ENCODE measurements around the gene RAE1. TPM values are rescaled to one million over a fixed set of nuclear protein-coding genes. Genes with fewer than 3 reads are reported as not detected.

Gene RAE1
- total RNA-seq, 1 experiment from 2014 or later = 34.5 TPM

DNA sequence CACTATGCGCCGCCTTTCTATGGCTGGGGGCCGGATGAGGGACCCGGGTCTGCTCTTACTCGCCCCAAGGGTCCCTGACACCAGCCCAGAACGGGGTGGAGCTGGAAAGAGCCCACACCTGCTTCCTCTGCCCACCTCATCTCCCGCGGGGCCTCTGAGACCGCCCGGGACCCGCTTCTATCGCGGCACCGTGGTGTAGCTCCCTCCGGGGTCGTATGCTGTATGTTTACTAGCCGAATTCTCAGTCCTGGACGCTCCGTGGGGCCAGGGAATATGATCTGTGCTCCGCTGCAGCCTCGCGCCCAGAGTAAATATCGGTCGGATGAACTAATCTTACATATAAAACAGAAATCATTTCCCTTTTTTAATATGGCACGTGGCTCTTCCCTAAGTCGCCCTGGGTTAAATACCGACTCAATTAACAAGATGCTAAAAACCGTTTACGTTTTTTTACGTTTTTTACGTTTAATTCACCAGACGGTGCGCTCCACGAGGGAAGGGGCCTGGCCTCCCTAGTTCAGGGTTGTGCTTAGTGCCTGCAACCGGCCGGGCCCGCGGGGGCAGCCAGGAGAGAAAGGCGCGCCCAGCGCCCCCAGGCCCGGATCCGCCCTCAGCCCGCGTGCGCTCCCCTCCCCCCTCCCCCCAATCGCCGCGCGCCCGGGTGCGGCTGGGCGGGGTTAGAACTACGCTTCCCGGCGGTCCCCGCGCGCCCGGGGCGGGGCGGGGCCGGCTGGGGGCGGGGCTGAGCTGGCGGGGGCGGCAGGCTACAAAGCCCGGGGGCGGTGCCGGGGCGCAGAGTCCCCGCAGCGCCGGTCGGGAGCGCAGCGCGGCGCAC is 39.8 kb downstream of the RAE1 start, which contains the start of gene RBM38:
RBM38 (plus strand) TSS at position 793 of the 835 bp plus-strand sequence. CDS start 186 bp downstream, outside the sequence.
- intact Hi-C loops (cut with micrococcal nuclease; ENCODE audit: unreplicated experiment) = no loop called here
- ChIA-PET CTCF (interaction anchor here (0.6 to 1.0 kb wide), 2 partner anchors 48 to 108 kb away, joined by 3 read pairs; no protein-coding TSS in a partner anchor), POLR2A (no interaction called here)
- TF ChIP-seq, protein P1, sequence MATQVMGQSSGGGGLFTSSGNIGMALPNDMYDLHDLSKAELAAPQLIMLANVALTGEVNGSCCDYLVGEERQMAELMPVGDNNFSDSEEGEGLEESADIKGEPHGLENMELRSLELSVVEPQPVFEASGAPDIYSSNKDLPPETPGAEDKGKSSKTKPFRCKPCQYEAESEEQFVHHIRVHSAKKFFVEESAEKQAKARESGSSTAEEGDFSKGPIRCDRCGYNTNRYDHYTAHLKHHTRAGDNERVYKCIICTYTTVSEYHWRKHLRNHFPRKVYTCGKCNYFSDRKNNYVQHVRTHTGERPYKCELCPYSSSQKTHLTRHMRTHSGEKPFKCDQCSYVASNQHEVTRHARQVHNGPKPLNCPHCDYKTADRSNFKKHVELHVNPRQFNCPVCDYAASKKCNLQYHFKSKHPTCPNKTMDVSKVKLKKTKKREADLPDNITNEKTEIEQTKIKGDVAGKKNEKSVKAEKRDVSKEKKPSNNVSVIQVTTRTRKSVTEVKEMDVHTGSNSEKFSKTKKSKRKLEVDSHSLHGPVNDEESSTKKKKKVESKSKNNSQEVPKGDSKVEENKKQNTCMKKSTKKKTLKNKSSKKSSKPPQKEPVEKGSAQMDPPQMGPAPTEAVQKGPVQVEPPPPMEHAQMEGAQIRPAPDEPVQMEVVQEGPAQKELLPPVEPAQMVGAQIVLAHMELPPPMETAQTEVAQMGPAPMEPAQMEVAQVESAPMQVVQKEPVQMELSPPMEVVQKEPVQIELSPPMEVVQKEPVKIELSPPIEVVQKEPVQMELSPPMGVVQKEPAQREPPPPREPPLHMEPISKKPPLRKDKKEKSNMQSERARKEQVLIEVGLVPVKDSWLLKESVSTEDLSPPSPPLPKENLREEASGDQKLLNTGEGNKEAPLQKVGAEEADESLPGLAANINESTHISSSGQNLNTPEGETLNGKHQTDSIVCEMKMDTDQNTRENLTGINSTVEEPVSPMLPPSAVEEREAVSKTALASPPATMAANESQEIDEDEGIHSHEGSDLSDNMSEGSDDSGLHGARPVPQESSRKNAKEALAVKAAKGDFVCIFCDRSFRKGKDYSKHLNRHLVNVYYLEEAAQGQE (IDR thresholded peaks at IDR 0.05; ENCODE audit: insufficient read depth in 1 of 2, low read depth in 2 of 2, low read length in 1 of 2) = no peak
- TF ChIP-seq, protein P2, sequence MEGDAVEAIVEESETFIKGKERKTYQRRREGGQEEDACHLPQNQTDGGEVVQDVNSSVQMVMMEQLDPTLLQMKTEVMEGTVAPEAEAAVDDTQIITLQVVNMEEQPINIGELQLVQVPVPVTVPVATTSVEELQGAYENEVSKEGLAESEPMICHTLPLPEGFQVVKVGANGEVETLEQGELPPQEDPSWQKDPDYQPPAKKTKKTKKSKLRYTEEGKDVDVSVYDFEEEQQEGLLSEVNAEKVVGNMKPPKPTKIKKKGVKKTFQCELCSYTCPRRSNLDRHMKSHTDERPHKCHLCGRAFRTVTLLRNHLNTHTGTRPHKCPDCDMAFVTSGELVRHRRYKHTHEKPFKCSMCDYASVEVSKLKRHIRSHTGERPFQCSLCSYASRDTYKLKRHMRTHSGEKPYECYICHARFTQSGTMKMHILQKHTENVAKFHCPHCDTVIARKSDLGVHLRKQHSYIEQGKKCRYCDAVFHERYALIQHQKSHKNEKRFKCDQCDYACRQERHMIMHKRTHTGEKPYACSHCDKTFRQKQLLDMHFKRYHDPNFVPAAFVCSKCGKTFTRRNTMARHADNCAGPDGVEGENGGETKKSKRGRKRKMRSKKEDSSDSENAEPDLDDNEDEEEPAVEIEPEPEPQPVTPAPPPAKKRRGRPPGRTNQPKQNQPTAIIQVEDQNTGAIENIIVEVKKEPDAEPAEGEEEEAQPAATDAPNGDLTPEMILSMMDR (IDR thresholded peaks at IDR 0.05) = no peak
- TF ChIP-seq SIN3A (IDR thresholded peaks at IDR 0.05; ENCODE audit: borderline replicate concordance, insufficient read depth, low read depth, low read length) (no peak; the same call in 1 of the 2 replicates), TCF7L2 (IDR thresholded peaks at IDR 0.05; ENCODE audit: low read depth, low read length) (no peak), POLR2AphosphoS5 (IDR thresholded peaks at IDR 0.05; ENCODE audit: low read depth, low read length) (no peak)
- H3K4me1 ChIP-seq (ENCODE audit: control insufficient read depth, insufficient read depth, low read length) = peaks cover 20% of the 10 kb centered on the region
- no peaks in the 10 kb centered on the region for H3K9me3 ChIP-seq (ENCODE audit: control insufficient read depth, insufficient read depth, low read depth, low read length)
- H3K27me3 ChIP-seq (ENCODE audit: control insufficient read depth, insufficient read depth, low read length) = no peaks in the 10 kb centered on the region
- H3K4me3 ChIP-seq (ENCODE audit: low read depth in 2 of 2, low read length in 2 of 2) = peak within 1 kb of the TSS; percentile 66 to 68
- ATAC-seq (peak; percentile 89), DNase-seq (ENCODE audit: low read depth, low spot score) (no peak)
- in situ Hi-C loops (cut with HindIII; ENCODE audit: low pct_unique_long_range_greater_than_20kb, low sequenced_read_pairs) = no loop called here
- peak within 1 kb of the TSS; percentile 89 for H3K27ac ChIP-seq (ENCODE audit: low read length)
- no TSS peak for BruUV-seq (replicated peaks)
- peaks cover 2% of the 10 kb centered on the region; the same call in 1 of the 2 replicates for H3K36me3 ChIP-seq (ENCODE audit: control insufficient read depth, insufficient read depth, low read length)

DNA sequence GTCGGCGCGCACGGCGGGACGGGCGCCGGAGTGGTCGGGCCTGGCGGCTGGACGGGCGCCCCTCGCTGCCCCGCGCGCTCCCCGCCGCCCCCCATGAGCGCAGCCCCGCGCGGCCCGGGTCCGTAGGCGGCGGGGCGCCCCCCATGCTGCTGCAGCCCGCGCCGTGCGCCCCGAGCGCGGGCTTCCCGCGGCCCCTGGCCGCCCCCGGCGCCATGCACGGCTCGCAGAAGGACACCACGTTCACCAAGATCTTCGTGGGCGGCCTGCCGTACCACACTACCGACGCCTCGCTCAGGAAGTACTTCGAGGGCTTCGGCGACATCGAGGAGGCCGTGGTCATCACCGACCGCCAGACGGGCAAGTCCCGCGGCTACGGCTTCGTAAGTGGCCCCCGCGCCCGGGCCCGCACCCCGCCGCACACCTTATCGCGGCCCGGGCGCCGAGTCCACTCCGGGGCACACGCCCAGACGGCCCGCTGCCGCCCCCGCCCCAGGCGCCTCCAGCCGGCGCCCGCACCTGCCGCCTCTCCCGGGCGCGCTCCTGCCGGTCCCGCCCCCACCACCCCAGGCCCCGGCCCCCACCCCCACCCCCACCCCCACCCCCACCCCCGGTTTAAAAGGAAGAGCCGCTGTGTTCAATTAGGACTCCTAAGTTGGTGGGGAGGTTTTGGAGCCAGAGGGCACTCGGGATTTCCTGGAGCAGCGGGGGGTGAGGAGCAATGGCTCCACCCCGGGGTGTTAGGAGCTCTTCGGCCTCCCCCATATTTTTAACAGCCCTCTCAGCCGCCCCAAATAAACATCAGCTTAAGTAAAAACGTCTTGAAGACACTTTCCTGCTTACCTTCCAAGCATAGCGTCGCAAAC is 40.6 kb downstream of the RAE1 start:
- ATAC-seq (peak; percentile 38), DNase-seq (ENCODE audit: low read depth, low spot score) (no peak)
- POLR2A ChIA-PET = no interaction called here

More for the DNA sequence above, 40.6 kb downstream of the RAE1 start:
- intact Hi-C loops (cut with micrococcal nuclease; ENCODE audit: unreplicated experiment) (no loop called here), in situ Hi-C loops (cut with HindIII; ENCODE audit: low pct_unique_long_range_greater_than_20kb, low sequenced_read_pairs) (no loop called here)
- Histone ChIP-seq H3K36me3 (ENCODE audit: control insufficient read depth, insufficient read depth, low read length) (peaks cover 2% of the 10 kb centered on the region; the same call in 1 of the 2 replicates), H3K4me3 (ENCODE audit: low read depth in 2 of 2, low read length in 2 of 2) (peak overlapping the region; percentile 66 to 68), H3K9me3 (ENCODE audit: control insufficient read depth, insufficient read depth, low read depth, low read length) (no peaks in the 10 kb centered on the region), H3K27ac (ENCODE audit: low read length) (peak overlapping the region; percentile 81), H3K4me1 (ENCODE audit: control insufficient read depth, insufficient read depth, low read length) (peaks cover 20% of the 10 kb centered on the region), H3K27me3 (ENCODE audit: control insufficient read depth, insufficient read depth, low read length) (no peaks in the 10 kb centered on the region)
- CTCF ChIA-PET = interaction anchor here (0.6 kb wide), 1 partner anchor 47 kb away, joined by 3 read pairs; no protein-coding TSS in a partner anchor
- BruUV-seq (replicated peaks) = no TSS peak
- 0 out of 2 replicates have a peak, but pooled peaks have one; percentile 27 for TF ChIP-seq SIN3A (IDR thresholded peaks at IDR 0.05; ENCODE audit: borderline replicate concordance, insufficient read depth, low read depth, low read length)
- TF ChIP-seq POLR2AphosphoS5 (IDR thresholded peaks at IDR 0.05; ENCODE audit: low read depth, low read length) = no peak
